Measurements from ENCODE around the gene B9D1.

Gene B9D1

GRCh38 chr17:19388791-19389785, 26.6 kb upstream of the B9D1 start:
- Histone ChIP-seq H3K27ac (peak overlapping the region; percentile 96 to 99), H3K4me3 (no peak overlapping the region)
- TF ChIP-seq CTCF (IDR thresholded peaks at IDR 0.05) = no peak
- peak; percentile 66 for DNase-seq (ENCODE audit: low spot score)

GRCh38 chr17:19387921-19388521, 25.5 kb upstream of the B9D1 start:
- H3K27ac ChIP-seq = peak overlapping the region; percentile 96 to 99
- peak; percentile 76 for DNase-seq (ENCODE audit: low spot score)
- TF ChIP-seq CTCF (IDR thresholded peaks at IDR 0.05) = no peak
- H3K4me3 ChIP-seq = peak overlapping the region; percentile 67

- DNase-seq (ENCODE audit: low spot score) = peak; percentile 90
- Histone ChIP-seq H3K27ac (peak within 1 kb of the TSS; percentile 96 to 99), H3K4me3 (peak within 1 kb of the TSS; percentile 67)
- TF ChIP-seq CTCF (IDR thresholded peaks at IDR 0.05) = no peak
Observed at GRCh38 chr17:19386974-19387920, 24.7 kb upstream of the B9D1 start, which contains the start of gene MFAP4. TSS of gene MFAP4 (minus strand) at chr17:19387190. CDS start at chr17:19387155, 35 bp downstream.

GRCh38 chr17:19386051-19386929, 23.8 kb upstream of the B9D1 start:
- Histone ChIP-seq H3K4me3 (peak overlapping the region; percentile 67), H3K27ac (peak overlapping the region; percentile 96 to 99)
- DNase-seq (ENCODE audit: low spot score) = peak; percentile 91
- no peak for TF ChIP-seq CTCF (IDR thresholded peaks at IDR 0.05)

- TF ChIP-seq CTCF (IDR thresholded peaks at IDR 0.05) = no peak
- no peak for DNase-seq (ENCODE audit: low spot score)
- Histone ChIP-seq H3K27ac (peak overlapping the region; percentile 96 to 99), H3K4me3 (peak overlapping the region; percentile 67)
Observed at GRCh38 chr17:19385521-19385983, 23.0 kb upstream of the B9D1 start.

Data from coronary artery (tissue), 2 donors.